Right lobe of liver (tissue), 6 donors: Measurements from ENCODE around the gene TRHDE. TPM values are rescaled to one million over a fixed set of nuclear protein-coding genes. Genes with fewer than 3 reads are reported as not detected.

ENCODE experiments used
- ATAC-seq, 4 donors: fragments of 200-7000 bp; cut with Tn5 transposase; one replicate each; pipeline ENCODE4 v1.9.1; 2020; ENCODE audit warnings: mild to moderate bottlenecking in 4 of 4, moderate library complexity in 4 of 4
- DNase-seq, 3 donors: peaks; one replicate each; pipeline ENCODE4 v3.0.0-alpha.2; 2020
- H3K27ac ChIP-seq, 3 donors: fragments of 200-600 bp; one replicate each; pipeline ENCODE4 v1.8.0; 2022
- H3K27me3 ChIP-seq, 2 donors: fragments of 200-600 bp; one replicate each; pipeline ENCODE4 v1.8.0; 2022
- H3K36me3 ChIP-seq, 4 donors: fragments of 200-600 bp; sonication (generic) in 1 of 4; one replicate each; pipeline versions ENCODE4 v1.5.1 to v1.8.0; 2017 to 2022; ENCODE audit warnings: control low read depth in 1 of 4
- H3K4me1 ChIP-seq, 4 donors: fragments of 200-600 bp; sonication (generic) in 1 of 4; one replicate each; pipeline versions ENCODE4 v1.5.1 to v1.8.0; 2017 to 2022; ENCODE audit warnings: control low read depth in 1 of 4
- H3K4me3 ChIP-seq, 3 donors: fragments of 200-600 bp; one replicate each; pipeline ENCODE4 v1.8.0; 2022
- H3K9me3 ChIP-seq, 4 donors: fragments of 200-600 bp; sonication (generic) in 1 of 4; one replicate each; pipeline versions ENCODE4 v1.5.1 to v1.8.0; 2017 to 2022; ENCODE audit warnings: control low read depth in 1 of 4
- CTCF ChIP-seq, 4 donors: fragments of 200-600 bp in 3 of 4; fragments of 450-650 bp in 1 of 4; IDR thresholded peaks; one replicate each; pipeline versions ENCODE4 v1.5.1 to v1.8.0; 2016 to 2022; ENCODE audit warnings: antibody characterized with exemption in 4 of 4, mild to moderate bottlenecking in 2 of 4
- POLR2A ChIP-seq: fragments of 450-650 bp; IDR thresholded peaks from one replicate; pipeline ENCODE4 v1.6.1; 2017; ENCODE audit warnings: antibody characterized with exemption, mild to moderate bottlenecking
- WGBS: methylation state at CpG from one replicate; pipeline ENCODE4 v1.1.6; 2018; ENCODE audit warnings: low coverage, low lambda C conversion rate; ENCODE audit not compliant: insufficient coverage; ENCODE audit errors: missing lambda C conversion rate; 5-methylcytosine and 5-hydroxymethylcytosine counted together
- intact Hi-C, 2 donors: fragments of 100-400 bp; cut with DNase I; formaldehyde crosslinking; loops; one replicate each; pipeline versions ENCODE4 v1.11.2 to v1.14.1; 2022
- total RNA-seq, 6 experiments: library from RNA; depleted of rRNA in 2 of 6; stranded (reverse); fragments of >200 nt in 2 of 6; fragmentation: NEBNext Ultra II Directional in 3 of 6; extraction: Animal tissue kit (Norgen Biotek cat#: 25700) in 3 of 6; gene quantifications; one replicate each; pipeline versions ENCODE4 v1.1.0 to v1.2.4, GENCODE V29; 2016 to 2023
- donor health status: DM: no; HTN: yes; CAD: no.
- donor health status: DM: no; HTN: no; CAD: no.
- donor health status: DM: no; HTN: no; CAD: no.
- donor health status: DM: no; HTN: yes; CAD: no.
- donor health status: DM: no; HTN: yes; CAD: no.

The TRHDE gene
- total RNA-seq, 6 experiments from 2014 or later, result 0.10 to 4.3 (median 0.90) TPM

GRCh38 chr12:72296389-72296788 lies 24.2 kb downstream of the TRHDE start:
- H3K4me3 ChIP-seq, result no peak overlapping the region
- WGBS, result 24% methylated on average over 2 of the region's 2 CpGs
- H3K9me3 ChIP-seq, result no peaks in the 10 kb centered on the region
- no peaks in the 10 kb centered on the region for H3K27me3 ChIP-seq
- no peak overlapping the region for H3K27ac ChIP-seq
- no peak for ATAC-seq
- no peaks in the 10 kb centered on the region for H3K4me1 ChIP-seq
- TF ChIP-seq CTCF (IDR thresholded peaks at IDR 0.05), result no peak
- TF ChIP-seq POLR2A, result no peak
- no peaks in the 10 kb centered on the region for H3K36me3 ChIP-seq
- DNase-seq, result no peak
- intact Hi-C loops, result no loop called here

- no peak for DNase-seq
- Histone ChIP-seq H3K27ac (no peak overlapping the region), H3K27me3 (no peaks in the 10 kb centered on the region), H3K4me3 (no peak overlapping the region), H3K36me3 (no peaks in the 10 kb centered on the region), H3K4me1 (no peaks in the 10 kb centered on the region), H3K9me3 (no peaks in the 10 kb centered on the region)
- 67% methylated on average over 3 of the region's 3 CpGs for WGBS
- no peak for ATAC-seq
- no peak for TF ChIP-seq POLR2A
- no peak for TF ChIP-seq CTCF (IDR thresholded peaks at IDR 0.05)
- intact Hi-C loops, result no loop called here
These were observed 25.5 kb downstream of the TRHDE start for GRCh38 chr12:72297666-72298065.

GRCh38 chr12:72300728-72301127 lies 28.6 kb downstream of the TRHDE start:
- H3K4me3 ChIP-seq, result no peak overlapping the region
- no peak for TF ChIP-seq CTCF (IDR thresholded peaks at IDR 0.05)
- no peak for TF ChIP-seq POLR2A

GRCh38 chr12:72304751-72305150 lies 32.6 kb downstream of the TRHDE start:
- ATAC-seq (no peak), DNase-seq (no peak)
- no peak overlapping the region for H3K27ac ChIP-seq
- 23% methylated on average over 2 of the region's 2 CpGs for WGBS
- H3K4me1 ChIP-seq, result no peaks in the 10 kb centered on the region
- H3K4me3 ChIP-seq, result no peak overlapping the region
- no peaks in the 10 kb centered on the region for H3K27me3 ChIP-seq
- H3K9me3 ChIP-seq, result no peaks in the 10 kb centered on the region
- H3K36me3 ChIP-seq, result no peaks in the 10 kb centered on the region
- intact Hi-C loops, result no loop called here
- TF ChIP-seq POLR2A (no peak), CTCF (IDR thresholded peaks at IDR 0.05) (no peak)

More at GRCh38 chr12:72300728-72301127, 28.6 kb downstream of the TRHDE start:
- DNase-seq (no peak), ATAC-seq (no peak)
- Histone ChIP-seq H3K9me3 (no peaks in the 10 kb centered on the region), H3K4me1 (no peaks in the 10 kb centered on the region), H3K27me3 (no peaks in the 10 kb centered on the region), H3K27ac (no peak overlapping the region), H3K36me3 (no peaks in the 10 kb centered on the region)
- WGBS, result 73% methylated on average over 3 of the region's 3 CpGs
- intact Hi-C loops, result no loop called here

GRCh38 chr12:72307229-72307628 lies 35.1 kb downstream of the TRHDE start:
- no peak overlapping the region for H3K4me3 ChIP-seq
- ATAC-seq, result no peak
- no peak for DNase-seq
- no peak overlapping the region for H3K27ac ChIP-seq
- H3K27me3 ChIP-seq, result no peaks in the 10 kb centered on the region
- intact Hi-C loops, result no loop called here
- TF ChIP-seq CTCF (IDR thresholded peaks at IDR 0.05) (no peak), POLR2A (no peak)
- 70% methylated on average over 6 of the region's 6 CpGs for WGBS
- no peaks in the 10 kb centered on the region for H3K4me1 ChIP-seq
- no peaks in the 10 kb centered on the region for H3K36me3 ChIP-seq
- no peaks in the 10 kb centered on the region for H3K9me3 ChIP-seq
